Small intestine (tissue), 7 donors: Measurements from ENCODE around the gene RBM33. TPM values are rescaled to one million over a fixed set of nuclear protein-coding genes. Genes with fewer than 3 reads are reported as not detected.
"Not testable (repeated sequence)": the region's sequence is repeated elsewhere in the genome, so short reads cannot be mapped to it uniquely, and the experiment has no call there.

Experiments used
- DNase-seq, 2 donors: peaks; one replicate each; pipeline versions ENCODE4 v3.0.0 to v3.0.0-alpha.2; 2013
- FAIRE-seq: peaks from 2 replicates; lab custom pipeline; 2012; peaks lifted over from hg19 to GRCh38; lab: Jason Lieb, UNC
- H3K27ac ChIP-seq, 3 donors: one replicate each; pipeline ENCODE4 v1.5.1; 2013; ENCODE audit warnings: low read length in 2 of 3, mild to moderate bottlenecking in 2 of 3, control low read depth in 1 of 3, inconsistent platforms in 1 of 3, low read depth in 1 of 3, moderate library complexity in 1 of 3
- H3K27me3 ChIP-seq, 3 donors: one replicate each; pipeline ENCODE4 v1.6.1; 2013; ENCODE audit warnings: low read length in 3 of 3, inconsistent platforms in 1 of 3; ENCODE audit not compliant: control insufficient read depth in 3 of 3, insufficient read depth in 3 of 3
- H3K36me3 ChIP-seq, 3 donors: one replicate each; pipeline ENCODE4 v1.6.1; 2013; ENCODE audit warnings: low read length in 3 of 3, inconsistent platforms in 1 of 3, low read depth in 1 of 3, mild to moderate bottlenecking in 1 of 3, moderate library complexity in 1 of 3; ENCODE audit not compliant: control insufficient read depth in 3 of 3, insufficient read depth in 2 of 3
- H3K4me1 ChIP-seq, 3 donors: one replicate each; pipeline ENCODE4 v1.6.1; 2013; ENCODE audit warnings: low read length in 2 of 3, inconsistent platforms in 1 of 3, low read depth in 1 of 3, mild to moderate bottlenecking in 1 of 3, moderate library complexity in 1 of 3; ENCODE audit not compliant: control insufficient read depth in 3 of 3, insufficient read depth in 2 of 3
- H3K4me3 ChIP-seq, 3 donors: one replicate each; pipeline ENCODE4 v1.5.1; 2013; ENCODE audit warnings: low read length in 3 of 3, control low read depth in 1 of 3, inconsistent platforms in 1 of 3, low read depth in 1 of 3, mild to moderate bottlenecking in 1 of 3, moderate library complexity in 1 of 3
- H3K9me3 ChIP-seq, 2 donors: one replicate each; pipeline ENCODE4 v1.6.1; 2013; ENCODE audit warnings: low read depth in 1 of 2, low read length in 1 of 2; ENCODE audit not compliant: control insufficient read depth in 2 of 2, insufficient read depth in 1 of 2
- WGBS, 3 donors: extraction: QIAGEN DNeasy Blood & Tissue Kit; methylation state at CpG; one replicate each; pipeline ENCODE4 v1.1.7; 2013; 5-methylcytosine and 5-hydroxymethylcytosine counted together
- polyA plus RNA-seq, 4 donors: library from polyadenylated mRNA; stranded (reverse) in 3 of 4; unstranded in 1 of 4; fragments of 200-250 nt in 3 of 4; fragments of 120-200 nt in 1 of 4; gene quantifications; one replicate each; pipeline versions ENCODE4 v1.2.1 to v1.2.3, GENCODE V29; 2013
- donor health status: healthy with polysubstance abuse.
- donor health status: control.
- donor health status: control.
- donor health status: Bipolar disorder and iron deficiency.
- donor health status: healthy.

RBM33 gene
- polyA plus RNA-seq, 4 donors = 7.8 to 39.7 (median 15.1) TPM

GRCh38 chr7:155683714-155684113, 39.3 kb downstream of the RBM33 start:
- whole genome bisulfite sequencing, 3 donors = 76 to 90% (median 80%) methylated on average over 4 of the region's 4 CpGs
- FAIRE-seq = no peak

GRCh38 chr7:155684543-155684942, 40.1 kb downstream of the RBM33 start:
- H3K36me3 ChIP-seq = peaks cover 0 to 10% (median 5%) of the 10 kb centered on the region in 3 donors
- WGBS, 3 donors = 76 to 89% (median 86%) methylated on average over 5 of the region's 5 CpGs
- no peak overlapping the region for H3K4me3 ChIP-seq
- peak in 1 of 2 donors; percentile 19 for DNase-seq
- H3K27me3 ChIP-seq = no peaks in the 10 kb centered on the region
- no peak overlapping the region for H3K27ac ChIP-seq
- H3K9me3 ChIP-seq = no peaks in the 10 kb centered on the region
- peaks cover 0 to 29% (median 2%) of the 10 kb centered on the region in 3 donors for H3K4me1 ChIP-seq
- no peak for FAIRE-seq

More at GRCh38 chr7:155683714-155684113, 39.3 kb downstream of the RBM33 start:
- Histone ChIP-seq H3K27me3 (no peaks in the 10 kb centered on the region), H3K27ac (peak overlapping the region in 1 of 3 donors; percentile 70), H3K4me3 (no peak overlapping the region), H3K9me3 (no peaks in the 10 kb centered on the region), H3K4me1 (peaks cover 0 to 29% (median 2%) of the 10 kb centered on the region in 3 donors), H3K36me3 (peaks cover 0 to 12% (median 10%) of the 10 kb centered on the region in 3 donors)
- no peak for DNase-seq

GRCh38 chr7:155685070-155685790, 40.8 kb downstream of the RBM33 start:
- Histone ChIP-seq H3K36me3 (peaks cover 0 to 10% (median 5%) of the 10 kb centered on the region in 3 donors), H3K9me3 (no peaks in the 10 kb centered on the region), H3K27ac (no peak overlapping the region), H3K27me3 (no peaks in the 10 kb centered on the region), H3K4me1 (peaks cover 0 to 27% (median 2%) of the 10 kb centered on the region in 3 donors), H3K4me3 (no peak overlapping the region)
- FAIRE-seq (no peak), DNase-seq (peak in 1 of 2 donors; percentile 24)
- 78 to 89% (median 82%) methylated on average over 12 of the region's 12 CpGs for WGBS, 3 donors

- no peak overlapping the region for H3K4me3 ChIP-seq
- no peak overlapping the region for H3K27ac ChIP-seq
- no peaks in the 10 kb centered on the region for H3K27me3 ChIP-seq
- DNase-seq (no peak), FAIRE-seq (no peak)
- no peaks in the 10 kb centered on the region for H3K9me3 ChIP-seq
- peaks cover 0 to 6% (median 5%) of the 10 kb centered on the region in 3 donors for H3K36me3 ChIP-seq
- WGBS, 3 donors = 92 to 99% (median 94%) methylated on average over 2 of the region's 2 CpGs
- H3K4me1 ChIP-seq = peaks cover 0 to 22% (median 2%) of the 10 kb centered on the region in 3 donors
These were observed 41.3 kb downstream of the RBM33 start for GRCh38 chr7:155685791-155686160.

- H3K4me3 ChIP-seq, DNase-seq, FAIRE-seq, H3K27ac ChIP-seq, H3K27me3 ChIP-seq, H3K36me3 ChIP-seq, H3K9me3 ChIP-seq: not testable (repeated sequence)
- WGBS, 3 donors = 50 to 82% (median 65%) methylated on average over 2 of the region's 2 CpGs
- peaks cover 0 to 19% (median 2%) of the 10 kb centered on the region in 3 donors for H3K4me1 ChIP-seq
These were observed 42.3 kb downstream of the RBM33 start for GRCh38 chr7:155686620-155687324.

- not testable (repeated sequence) for H3K9me3 ChIP-seq, H3K27me3 ChIP-seq, H3K27ac ChIP-seq, FAIRE-seq, H3K4me3 ChIP-seq, DNase-seq
- Histone ChIP-seq H3K4me1 (peaks cover 0 to 17% (median 0%) of the 10 kb centered on the region in 3 donors), H3K36me3 (peaks cover 0 to 11% (median 6%) of the 10 kb centered on the region in 3 donors)
- 70 to 100% (median 75%) methylated on average over 1 to 2 of the region's 2 CpGs for WGBS, 3 donors
These were observed 43.8 kb downstream of the RBM33 start for GRCh38 chr7:155688237-155688636.

GRCh38 chr7:155690655-155691054, 46.2 kb downstream of the RBM33 start:
- H3K27ac ChIP-seq, H3K4me1 ChIP-seq, H3K27me3 ChIP-seq, DNase-seq, H3K9me3 ChIP-seq, H3K36me3 ChIP-seq, H3K4me3 ChIP-seq, FAIRE-seq: not testable (repeated sequence)
- WGBS, 3 donors = 88 to 99% (median 92%) methylated on average over 3 of the region's 3 CpGs

GRCh38 chr7:155692317-155692716, 47.9 kb downstream of the RBM33 start:
- H3K27ac ChIP-seq = no peak overlapping the region
- 75 to 81% (median 80%) methylated on average over 5 of the region's 5 CpGs for WGBS, 3 donors
- H3K27me3 ChIP-seq = no peaks in the 10 kb centered on the region
- DNase-seq (no peak), FAIRE-seq (no peak)
- no peak overlapping the region for H3K4me3 ChIP-seq
- peaks cover 0 to 3% (median 3%) of the 10 kb centered on the region in 3 donors for H3K4me1 ChIP-seq
- no peaks in the 10 kb centered on the region for H3K9me3 ChIP-seq
- peaks cover 0 to 12% (median 2%) of the 10 kb centered on the region in 3 donors for H3K36me3 ChIP-seq
